Endothelial cell (in vitro differentiated cells): Measurements from ENCODE around the gene DOCK11. TPM values are rescaled to one million over a fixed set of nuclear protein-coding genes. Genes with fewer than 3 reads are reported as not detected.
"Not testable (repeated sequence)": the region's sequence is repeated elsewhere in the genome, so short reads cannot be mapped to it uniquely, and the experiment has no call there.

Experiments
- DNase-seq: peaks from one replicate; pipeline ENCODE4 v3.0.0; 2021; ENCODE audit warnings: low spot score
- H3K27ac Mint-ChIP-seq: one replicate; pipeline ENCODE4 v1.8.0; 2021; ENCODE audit warnings: mixed read lengths, inconsistent platforms; ENCODE audit not compliant: unreplicated experiment
- H3K27me3 Mint-ChIP-seq: one replicate; pipeline ENCODE4 v1.8.0; 2021; ENCODE audit warnings: mild to moderate bottlenecking, moderate library complexity, mixed read lengths, inconsistent platforms; ENCODE audit not compliant: unreplicated experiment
- H3K36me3 Mint-ChIP-seq: one replicate; pipeline ENCODE4 v1.8.0; 2021; ENCODE audit warnings: mild to moderate bottlenecking, low read depth, mixed read lengths, inconsistent platforms; ENCODE audit not compliant: unreplicated experiment
- H3K4me1 Mint-ChIP-seq: one replicate; pipeline ENCODE4 v1.8.0; 2021; ENCODE audit warnings: mild to moderate bottlenecking, mixed read lengths, inconsistent platforms; ENCODE audit not compliant: unreplicated experiment
- H3K4me3 Mint-ChIP-seq: one replicate; pipeline ENCODE4 v1.8.0; 2021; ENCODE audit warnings: mild to moderate bottlenecking, mixed read lengths, inconsistent platforms; ENCODE audit not compliant: unreplicated experiment
- H3K9me3 Mint-ChIP-seq: one replicate; pipeline ENCODE4 v1.8.0; 2021; ENCODE audit warnings: mixed read lengths, inconsistent platforms; ENCODE audit not compliant: unreplicated experiment
- CTCF ChIP-seq: fragments of 200-600 bp; sonication (generic); IDR thresholded peaks from one replicate; pipeline ENCODE4 v1.5.0; 2021; ENCODE audit warnings: antibody characterized with exemption; ENCODE audit not compliant: unreplicated experiment
- total RNA-seq: library from RNA; stranded (reverse); fragmentation: NEBNext Ultra II Directional; extraction: Animal tissue kit (Norgen Biotek cat#: 25700); gene quantifications from one replicate; pipeline ENCODE4 v1.2.1, GENCODE V29; 2021; ENCODE audit not compliant: unreplicated experiment

DOCK11 gene
- total RNA-seq, 1 donor from 2014 or later, result 10.9 TPM

DNA sequence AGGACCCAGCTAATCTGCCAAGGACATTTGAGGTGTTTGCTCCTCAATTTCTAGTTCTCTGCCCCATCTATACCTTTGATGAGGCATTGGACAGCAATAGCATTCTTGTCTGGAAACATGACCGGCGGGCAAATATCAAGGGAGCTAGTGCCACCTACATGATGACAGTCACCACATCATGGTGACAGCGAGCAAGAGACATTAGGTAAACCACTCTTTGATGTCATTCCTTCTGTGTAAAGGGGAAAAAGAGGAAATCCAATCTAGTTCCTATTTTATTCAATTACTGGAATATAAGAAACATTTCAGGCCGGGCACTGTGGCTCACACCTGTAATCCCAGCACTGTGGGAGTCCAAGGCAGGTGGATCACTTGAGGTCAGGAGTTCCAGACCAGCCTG lies 211.1 kb downstream of the DOCK11 start:
- TF ChIP-seq CTCF, result no peak
- DNase-seq, result no peak
- Mint-ChIP-seq H3K27me3 (no peaks in the 10 kb centered on the region), H3K4me3 (no peak overlapping the region), H3K36me3 (no peaks in the 10 kb centered on the region), H3K27ac (no peak overlapping the region), H3K9me3 (no peaks in the 10 kb centered on the region), H3K4me1 (no peaks in the 10 kb centered on the region)

DNA sequence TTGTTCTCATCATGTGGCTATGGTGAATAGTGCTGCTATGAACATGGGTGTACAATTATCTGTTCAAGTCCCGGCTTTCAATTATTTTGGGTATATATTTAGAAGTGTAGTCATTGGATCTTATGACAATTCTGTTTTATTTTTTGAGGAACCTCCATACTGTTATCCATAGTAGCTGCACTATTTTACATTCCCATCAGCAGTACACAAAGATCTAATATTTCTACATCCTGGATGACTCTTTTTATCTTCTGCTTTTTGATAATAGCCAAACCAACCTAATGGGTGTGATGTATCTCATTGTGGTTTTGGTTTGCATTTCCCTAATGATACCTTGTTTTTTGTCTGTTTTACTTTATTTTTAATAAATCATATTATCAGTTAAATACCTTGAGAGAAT lies 218.9 kb downstream of the DOCK11 start:
- Mint-ChIP-seq H3K27ac (no peak overlapping the region), H3K27me3 (no peaks in the 10 kb centered on the region), H3K9me3 (no peaks in the 10 kb centered on the region), H3K4me1 (no peaks in the 10 kb centered on the region), H3K4me3 (no peak overlapping the region), H3K36me3 (no peaks in the 10 kb centered on the region)
- DNase-seq, result no peak
- TF ChIP-seq CTCF, result no peak

DNA sequence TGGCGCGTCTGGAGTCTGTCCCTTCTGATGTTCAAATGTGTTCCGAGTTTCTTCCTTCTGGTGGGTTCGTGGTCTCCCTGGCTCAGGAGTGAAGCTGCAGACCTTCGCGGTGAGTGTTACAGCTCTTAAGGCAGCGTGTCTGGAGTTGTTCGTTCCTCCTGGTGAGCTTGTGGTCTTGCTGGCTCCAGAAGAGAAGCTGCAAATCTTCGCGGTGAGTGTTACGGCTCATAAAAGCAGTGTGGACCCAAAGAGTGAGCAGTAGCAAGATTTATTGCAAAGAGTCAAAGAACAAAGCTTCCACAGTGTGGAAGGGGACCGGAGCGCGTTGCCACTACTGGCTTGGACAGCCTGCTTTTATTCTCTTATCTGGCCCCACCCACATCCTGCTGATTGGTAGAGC lies 220.3 kb downstream of the DOCK11 start:
- H3K9me3 Mint-ChIP-seq, H3K4me1 Mint-ChIP-seq, H3K4me3 Mint-ChIP-seq, H3K36me3 Mint-ChIP-seq, H3K27ac Mint-ChIP-seq, DNase-seq, H3K27me3 Mint-ChIP-seq: not testable (repeated sequence)

DNA sequence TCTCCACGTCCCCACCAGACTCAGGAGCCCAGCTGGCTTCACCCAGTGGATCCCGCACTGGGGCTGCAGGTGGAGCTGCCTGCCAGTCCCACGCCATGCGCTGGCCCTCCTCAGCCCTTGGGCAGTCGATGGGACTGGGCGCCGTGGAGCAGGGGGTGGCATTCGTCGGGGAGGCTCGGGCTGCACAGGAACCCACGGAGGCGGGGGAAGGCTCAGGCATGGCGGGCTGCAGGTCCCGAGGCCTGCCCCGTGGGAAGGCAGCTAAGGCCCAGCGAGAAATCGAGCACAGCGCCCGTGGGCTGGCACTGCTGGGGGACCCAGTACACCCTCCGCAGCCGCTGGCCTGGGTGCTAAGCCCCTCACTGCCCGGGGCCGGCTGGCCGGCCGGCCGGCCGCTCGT lies 221.2 kb downstream of the DOCK11 start:
- not testable (repeated sequence) for H3K36me3 Mint-ChIP-seq, H3K4me1 Mint-ChIP-seq, H3K27me3 Mint-ChIP-seq, H3K4me3 Mint-ChIP-seq, H3K9me3 Mint-ChIP-seq, DNase-seq, H3K27ac Mint-ChIP-seq

DNA sequence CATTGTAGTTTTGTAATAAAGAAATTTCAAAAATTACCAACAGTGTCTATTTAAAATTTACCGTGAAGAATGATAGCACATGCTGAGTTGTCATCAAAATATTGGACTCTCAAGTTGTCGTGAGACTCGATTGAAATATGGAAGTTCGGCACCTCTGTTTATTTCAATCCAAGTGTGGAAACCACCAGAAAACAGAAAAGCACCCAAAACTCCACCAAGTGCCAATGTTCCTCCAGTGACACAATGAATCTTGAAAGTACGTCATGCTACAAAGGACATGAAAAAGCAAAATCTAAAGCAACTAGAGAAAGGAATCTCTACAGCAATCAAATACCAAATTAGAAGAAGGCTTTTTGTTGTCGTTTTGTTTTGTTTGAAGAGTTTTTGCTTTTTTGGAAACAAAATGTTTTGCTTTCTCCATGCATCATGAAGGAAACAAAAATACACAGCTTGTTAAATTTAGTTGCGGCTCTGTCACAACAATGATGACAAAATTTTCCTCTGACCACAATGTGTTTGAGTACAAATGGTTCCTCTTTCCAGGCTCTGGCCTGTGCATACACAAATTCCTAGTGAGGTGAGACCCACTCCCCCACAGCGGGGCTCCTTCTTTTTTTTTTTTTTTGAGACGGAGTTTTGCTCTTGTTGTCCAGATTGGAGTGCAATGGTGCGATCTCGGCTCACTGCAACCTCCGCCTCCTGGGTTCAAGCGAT lies 222.2 kb downstream of the DOCK11 start:
- TF ChIP-seq CTCF, result no peak
- Mint-ChIP-seq H3K9me3 (no peaks in the 10 kb centered on the region), H3K27ac (no peak overlapping the region), H3K36me3 (peaks cover 3% of the 10 kb centered on the region), H3K4me3 (no peak overlapping the region), H3K27me3 (no peaks in the 10 kb centered on the region), H3K4me1 (no peaks in the 10 kb centered on the region)
- no peak for DNase-seq

GRCh38 chrX:118718737-118719136 lies 223.1 kb downstream of the DOCK11 start:
- H3K4me3 Mint-ChIP-seq, result no peak overlapping the region
- no peaks in the 10 kb centered on the region for H3K4me1 Mint-ChIP-seq
- no peak for DNase-seq
- H3K27ac Mint-ChIP-seq, result no peak overlapping the region
- H3K9me3 Mint-ChIP-seq, result no peaks in the 10 kb centered on the region
- no peaks in the 10 kb centered on the region for H3K27me3 Mint-ChIP-seq
- H3K36me3 Mint-ChIP-seq, result peaks cover 3% of the 10 kb centered on the region
- TF ChIP-seq CTCF, result no peak
